OCI-M2 (cell line): ENCODE measurements around the gene ZBTB47.

ENCODE experiments used
- DNase-seq: peaks from one replicate; lab custom pipeline; 2025; ENCODE audit not compliant: unreplicated experiment; lab: John Stamatoyannopoulos, UW

The ZBTB47 gene

DNA sequence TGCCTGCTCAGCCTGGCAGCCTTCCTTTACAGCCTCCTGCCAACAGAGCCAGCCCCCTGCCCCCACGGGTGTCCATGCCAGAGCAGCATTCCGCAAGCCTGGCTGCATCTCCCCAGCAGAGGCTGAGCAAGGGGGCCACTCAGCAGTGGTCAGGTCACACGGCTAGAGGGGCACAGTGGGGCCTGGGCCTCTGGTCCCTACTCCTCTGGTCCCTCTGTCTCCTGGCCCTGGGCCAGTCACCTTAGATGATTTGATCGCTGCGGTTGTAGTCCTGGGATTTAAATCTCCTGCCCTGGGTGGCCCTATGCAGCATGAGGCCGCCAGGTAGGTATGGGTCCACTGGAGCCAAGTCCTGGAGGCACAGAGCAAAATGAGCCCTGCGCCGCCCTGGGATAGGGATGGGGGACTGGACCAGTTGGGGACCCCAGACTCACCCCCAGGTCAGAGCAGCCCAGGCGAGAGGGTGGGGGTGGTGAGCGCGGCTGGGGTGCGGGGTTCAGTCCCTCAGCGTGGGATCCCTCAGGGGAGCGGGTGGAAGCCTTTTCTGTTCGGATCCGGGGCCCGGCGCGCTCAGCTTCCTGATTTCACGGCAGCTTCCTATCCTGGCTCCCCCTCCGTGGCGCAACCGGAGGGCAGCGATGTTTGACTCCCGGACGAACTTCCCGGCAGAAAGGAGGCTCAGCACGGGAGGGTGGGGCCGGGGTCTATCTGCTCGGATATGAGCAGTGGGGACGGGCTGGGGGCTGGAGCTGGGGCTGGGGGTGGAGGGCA lies at the start of gene ZBTB47:
TSS of gene ZBTB47 (plus strand) at position 138 of the 771 bp plus-strand sequence. CDS start 4,659 bp downstream, outside the sequence.
- no peak for DNase-seq

DNA sequence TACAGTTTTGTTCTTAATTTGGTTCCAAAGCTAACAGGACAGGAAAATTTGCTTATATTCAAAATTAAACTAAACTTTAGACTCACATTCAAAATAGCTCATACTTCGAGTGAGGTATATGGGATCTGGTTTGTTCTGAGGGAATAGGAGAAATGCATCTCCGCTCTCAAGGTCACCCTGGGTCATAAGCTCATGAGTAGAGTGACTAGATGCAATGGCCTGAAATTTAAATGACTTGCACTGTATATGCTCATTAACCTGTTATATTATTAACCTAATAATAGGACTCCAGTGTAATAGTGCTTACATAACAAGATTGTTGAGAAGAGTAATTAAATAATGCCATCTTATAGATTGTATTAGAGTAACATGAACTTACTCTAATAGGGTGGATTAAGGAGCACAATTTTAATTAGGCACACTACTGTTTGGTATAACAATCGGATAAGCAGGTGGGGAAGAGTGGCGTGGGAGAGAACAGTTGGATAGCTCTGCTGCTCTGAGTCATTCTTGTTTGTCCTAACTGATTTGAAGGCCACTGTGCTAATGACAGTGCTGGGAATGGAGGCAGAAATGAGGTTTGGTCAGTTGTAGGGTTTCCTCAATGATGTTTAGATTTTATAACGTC lies 47.8 kb upstream of the ZBTB47 start:
- no peak for DNase-seq

DNA sequence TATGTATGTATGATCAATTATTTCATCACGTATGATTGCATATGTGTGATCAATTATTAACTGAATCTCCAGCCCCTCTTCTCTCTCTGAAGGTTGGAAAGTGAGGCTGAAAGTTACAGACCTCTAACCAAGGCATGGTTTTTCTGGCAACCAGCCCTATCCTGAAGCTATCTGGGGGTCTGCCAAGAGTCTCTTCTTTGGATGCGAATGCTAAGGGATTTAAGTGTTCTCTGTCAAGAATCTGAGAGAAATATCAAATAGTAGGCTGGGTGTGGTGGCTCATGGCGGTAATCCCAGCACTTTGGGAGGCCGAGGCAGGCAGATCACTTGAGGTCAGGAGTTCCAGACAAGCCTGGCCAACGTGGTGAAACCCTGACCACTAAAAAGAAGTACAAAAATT lies 44.9 kb upstream of the ZBTB47 start:
- DNase-seq, result no peak

- DNase-seq, result no peak
Measured at GRCh38 chr3:42610976-42611375, 42.5 kb upstream of the ZBTB47 start.

DNA sequence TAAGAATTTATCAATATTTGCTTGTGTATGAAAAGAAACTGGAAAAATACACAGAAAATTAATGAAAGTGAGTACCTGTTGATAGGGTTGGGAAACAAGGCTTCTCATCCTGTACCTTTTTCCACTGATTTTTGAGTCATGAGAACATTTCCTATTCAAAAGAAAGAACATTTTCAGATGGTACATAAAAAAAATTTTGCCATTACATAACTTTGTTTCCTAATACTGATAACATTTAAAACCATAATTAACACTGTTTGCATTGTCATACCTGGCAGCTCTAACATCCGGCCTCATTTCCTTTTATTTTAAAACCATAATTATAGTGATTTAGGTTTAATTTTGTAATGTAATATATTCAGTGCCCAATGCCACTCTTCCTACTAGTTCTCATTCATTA lies 41.3 kb upstream of the ZBTB47 start:
- no peak for DNase-seq

GRCh38 chr3:42612928-42613327 lies 40.6 kb upstream of the ZBTB47 start:
- no peak for DNase-seq

GRCh38 chr3:42613462-42613861 lies 40.0 kb upstream of the ZBTB47 start:
- DNase-seq, result no peak

GRCh38 chr3:42631620-42632019 lies 21.9 kb upstream of the ZBTB47 start:
- DNase-seq, result no peak

GRCh38 chr3:42632146-42632545 lies 21.4 kb upstream of the ZBTB47 start:
- DNase-seq, result no peak

DNA sequence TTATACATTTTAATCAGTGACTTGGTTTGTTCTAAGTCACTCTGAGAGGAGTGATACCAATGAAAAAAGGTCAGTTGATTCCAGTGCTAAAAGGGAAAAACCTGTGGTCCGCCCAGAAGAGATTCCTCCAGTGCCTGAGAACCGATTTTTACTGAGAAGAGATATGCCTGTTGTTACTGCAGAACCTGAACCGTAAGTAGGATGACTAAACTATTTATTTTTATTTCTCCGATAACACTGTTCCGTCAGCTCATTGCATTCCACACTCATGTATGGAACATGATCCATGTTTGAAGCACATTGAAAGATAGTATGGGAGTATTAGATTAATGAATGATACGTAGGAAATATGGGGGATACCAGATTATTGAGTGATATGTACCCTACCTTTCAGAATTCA lies 20.0 kb upstream of the ZBTB47 start:
- DNase-seq, result no peak

GRCh38 chr3:42635111-42635510 lies 18.4 kb upstream of the ZBTB47 start:
- no peak for DNase-seq

GRCh38 chr3:42637001-42637400 lies 16.5 kb upstream of the ZBTB47 start:
- DNase-seq, result no peak

DNA sequence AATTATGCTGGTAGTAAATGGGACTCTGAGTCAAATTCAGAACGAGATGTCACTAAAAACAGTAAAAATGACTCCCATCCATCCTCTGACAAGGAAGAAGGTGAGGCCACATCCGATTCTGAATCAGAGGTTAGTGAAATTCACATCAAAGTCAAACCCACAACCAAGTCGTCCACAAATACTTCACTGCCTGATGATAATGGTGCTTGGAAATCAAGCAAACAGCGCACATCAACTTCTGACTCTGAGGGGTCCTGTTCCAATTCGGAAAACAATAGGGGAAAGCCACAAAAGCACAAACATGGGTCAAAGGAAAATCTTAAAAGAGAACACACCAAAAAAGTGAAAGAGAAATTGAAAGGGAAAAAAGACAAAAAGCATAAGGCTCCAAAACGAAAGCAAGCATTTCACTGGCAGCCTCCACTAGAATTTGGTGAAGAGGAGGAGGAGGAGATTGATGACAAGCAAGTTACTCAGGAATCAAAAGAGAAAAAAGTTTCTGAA lies 15.1 kb upstream of the ZBTB47 start:
- no peak for DNase-seq

GRCh38 chr3:42639192-42639591 lies 14.3 kb upstream of the ZBTB47 start:
- no peak for DNase-seq

GRCh38 chr3:42640129-42640528 lies 13.4 kb upstream of the ZBTB47 start:
- DNase-seq, result no peak

DNA sequence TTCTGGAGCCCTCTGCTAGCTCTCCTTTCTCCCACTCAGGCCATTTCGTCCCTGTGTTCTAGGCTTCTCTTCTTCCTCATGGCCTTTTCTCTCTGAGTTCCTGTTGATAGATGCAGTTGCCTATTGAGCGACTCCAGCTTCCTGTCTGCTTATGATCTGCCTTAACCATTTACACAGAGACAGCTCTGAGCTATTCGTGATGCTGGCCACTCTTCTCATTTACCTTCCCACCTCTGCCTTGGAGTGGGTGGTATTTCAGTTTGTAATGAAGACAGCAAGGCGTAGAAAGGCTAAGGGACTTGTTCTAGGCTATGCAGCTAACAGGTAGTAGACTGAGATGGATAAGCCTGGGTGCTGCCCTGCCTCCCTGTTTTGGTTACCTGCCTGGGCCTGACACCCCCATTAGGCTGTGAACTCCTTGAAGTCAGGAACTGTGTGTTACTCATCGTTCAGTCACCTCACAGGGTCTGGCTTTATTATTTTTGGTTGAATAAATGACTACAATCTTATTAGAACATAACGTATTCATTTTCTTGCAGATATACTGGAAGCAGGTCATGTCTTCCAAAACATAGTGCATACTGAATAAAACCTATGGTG lies 12.6 kb upstream of the ZBTB47 start:
- DNase-seq, result no peak

DNA sequence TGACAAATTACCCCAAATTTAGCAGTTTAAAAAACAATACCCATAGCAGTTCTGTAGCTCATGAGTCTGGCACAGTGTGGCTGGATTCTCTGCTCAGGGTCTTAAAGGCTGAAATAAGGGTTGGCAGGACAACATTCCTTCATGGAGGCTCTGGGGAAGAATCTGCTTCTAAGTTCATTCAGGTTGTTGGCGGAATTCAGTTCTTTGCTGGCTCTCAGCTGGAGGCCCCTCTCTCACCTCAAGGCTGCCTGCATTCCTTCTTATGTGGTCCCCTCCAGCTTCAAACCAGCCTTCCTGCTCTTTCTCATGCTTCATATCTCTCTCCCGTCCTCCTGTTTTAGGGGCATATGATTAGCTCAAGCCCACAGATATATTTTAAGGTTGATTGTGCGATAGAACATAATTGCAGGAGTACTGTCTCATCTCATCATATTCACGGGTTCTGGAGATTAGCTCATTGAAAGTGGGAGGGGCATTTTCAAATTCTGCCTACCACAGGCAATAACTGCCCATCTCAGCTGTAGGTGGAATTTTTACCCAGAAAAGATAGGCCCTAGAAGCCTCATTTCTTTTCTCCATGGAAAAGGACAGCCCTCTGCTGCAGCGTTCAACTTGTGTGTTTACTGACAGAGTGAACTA lies 5.6 kb upstream of the ZBTB47 start:
- DNase-seq, result no peak

DNA sequence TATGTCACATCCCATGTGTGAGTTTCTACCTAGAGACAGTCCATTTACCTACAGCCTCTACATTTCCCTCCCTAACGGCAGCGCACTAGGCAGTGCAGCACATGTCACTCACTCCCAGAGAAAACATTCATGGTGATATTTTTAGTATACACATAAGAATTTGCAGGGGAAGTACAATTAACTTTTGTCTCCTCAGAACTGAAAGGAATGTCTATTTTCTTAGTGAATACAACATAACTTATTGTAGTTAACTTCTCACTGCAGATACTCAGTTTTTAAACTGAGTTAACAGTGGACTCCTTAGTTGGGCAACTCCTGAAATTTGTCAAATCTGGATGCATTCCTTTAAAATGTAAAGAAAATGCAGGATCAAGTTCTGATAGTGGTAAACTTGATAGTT lies 4.5 kb upstream of the ZBTB47 start:
- DNase-seq, result no peak

DNA sequence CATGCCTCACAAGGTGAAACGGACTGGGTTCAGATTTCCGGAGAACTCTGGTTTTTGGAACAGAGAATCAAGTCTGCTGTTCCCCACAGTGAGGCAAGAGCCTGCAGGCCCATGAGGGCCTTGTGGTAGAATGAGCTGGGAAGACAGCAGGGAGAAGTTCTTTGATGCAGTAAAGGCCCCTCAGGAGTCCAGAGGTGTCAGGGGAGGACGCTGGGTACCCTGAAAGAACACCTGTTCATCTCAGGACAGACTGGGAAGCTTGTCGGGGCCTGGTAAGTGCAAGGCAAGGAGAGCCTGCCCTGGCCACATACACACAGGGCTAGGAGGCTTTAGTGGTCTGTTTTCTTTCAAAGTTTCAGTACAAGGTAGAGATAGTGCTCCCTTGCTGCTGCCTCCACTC lies 3.7 kb upstream of the ZBTB47 start:
- DNase-seq, result no peak

DNA sequence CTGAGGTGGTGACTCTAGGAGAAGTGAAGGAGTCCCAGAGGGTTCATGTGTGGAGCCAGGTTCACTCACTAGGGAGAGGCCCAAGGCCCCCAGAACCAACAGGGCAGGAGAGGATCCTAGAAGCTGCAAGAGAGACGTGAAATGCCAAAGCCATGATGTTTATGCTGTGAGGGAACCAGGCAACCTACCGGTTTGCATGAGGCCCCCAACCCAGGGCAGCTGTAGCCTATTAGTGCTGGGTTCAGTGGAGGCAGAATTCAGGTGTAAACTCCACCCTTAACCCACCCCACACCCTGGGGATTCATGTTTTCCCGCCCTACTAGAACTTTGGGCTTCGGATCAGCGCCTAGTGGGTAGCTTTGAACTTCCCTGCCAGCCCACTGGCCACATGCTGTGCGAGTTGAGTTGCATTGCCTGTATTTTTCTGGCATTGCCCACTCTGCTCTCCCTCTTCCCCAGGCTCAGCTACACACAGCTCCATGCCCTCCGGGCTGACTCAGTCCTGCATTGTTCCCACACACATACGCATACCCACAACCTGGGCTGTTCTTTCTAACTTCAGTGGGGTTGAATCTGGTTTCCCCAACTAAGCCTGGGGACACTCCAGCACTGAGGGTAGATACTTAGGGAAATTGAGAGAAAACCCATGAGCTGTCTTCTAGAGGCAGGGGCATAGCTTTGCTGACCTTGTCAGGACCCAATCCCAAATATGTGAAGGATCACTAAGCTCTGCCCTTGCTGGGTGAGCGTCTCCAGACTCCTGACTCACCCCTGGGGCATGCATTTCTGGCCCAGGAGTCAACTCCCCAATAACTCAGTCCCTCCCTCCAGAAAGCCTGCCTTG lies 2.0 kb upstream of the ZBTB47 start:
- DNase-seq, result no peak

GRCh38 chr3:42652251-42652610 lies 1.3 kb upstream of the ZBTB47 start:
- DNase-seq, result no peak
